Activated T-cell treated with anti-CD3 and anti-CD28 coated beads, Interleukin-2, amount 50 U/mL, for 24 hours (primary cell): ENCODE results near the gene TIMELESS.

ENCODE experiments used
- DNase-seq: peaks from one replicate; pipeline ENCODE4 v3.0.0-alpha.2; 2020
- H3K27ac Mint-ChIP-seq: 2 replicates; pipeline ENCODE4 v1.8.0; 2020; ENCODE audit warnings: mild to moderate bottlenecking, mixed read lengths
- H3K27me3 Mint-ChIP-seq: 2 replicates; pipeline ENCODE4 v1.8.0; 2020; ENCODE audit warnings: mixed read lengths
- H3K36me3 Mint-ChIP-seq: 2 replicates; pipeline ENCODE4 v1.8.0; 2020; ENCODE audit warnings: low read depth, mixed read lengths
- H3K4me1 Mint-ChIP-seq: 2 replicates; pipeline ENCODE4 v1.8.0; 2020; ENCODE audit warnings: low read depth, mixed read lengths
- H3K4me3 Mint-ChIP-seq: 2 replicates; pipeline ENCODE4 v1.8.0; 2020; ENCODE audit warnings: mild to moderate bottlenecking, moderate library complexity, mixed read lengths
- H3K9me3 Mint-ChIP-seq: 2 replicates; pipeline ENCODE4 v1.8.0; 2020; ENCODE audit warnings: mixed read lengths

TIMELESS gene

GRCh38 chr12:56373515-56373914, 75.7 kb downstream of the TIMELESS start:
- Mint-ChIP-seq H3K27ac (no peak overlapping the region), H3K4me1 (peaks cover 2% of the 10 kb centered on the region), H3K4me3 (no peak overlapping the region), H3K36me3 (no peaks in the 10 kb centered on the region), H3K27me3 (no peaks in the 10 kb centered on the region), H3K9me3 (peaks cover 5% of the 10 kb centered on the region)
- no peak for DNase-seq

DNA sequence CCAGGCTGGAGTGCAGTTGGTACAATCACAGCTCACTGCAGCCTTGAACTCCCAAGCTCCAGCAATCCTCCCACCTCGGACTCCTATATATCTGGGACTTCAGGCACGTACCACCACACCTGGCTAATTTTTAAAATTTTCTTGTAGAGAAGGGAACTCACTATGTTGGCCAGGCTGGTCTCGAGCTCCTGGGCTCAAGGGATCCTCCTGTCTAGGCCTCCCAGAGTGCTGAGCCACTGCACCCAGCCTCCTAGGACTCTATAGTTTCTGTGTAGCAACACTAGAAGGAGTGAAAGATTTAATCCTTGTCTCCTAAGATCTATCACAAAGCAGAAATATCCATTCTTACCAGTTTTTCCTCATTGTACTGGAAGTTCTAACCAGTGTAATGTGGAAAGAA, 82.3 kb downstream of the TIMELESS start:
- Mint-ChIP-seq H3K27me3 (no peaks in the 10 kb centered on the region), H3K36me3 (no peaks in the 10 kb centered on the region), H3K4me3 (no peak overlapping the region), H3K27ac (no peak overlapping the region), H3K9me3 (no peaks in the 10 kb centered on the region), H3K4me1 (no peaks in the 10 kb centered on the region)
- DNase-seq: no peak
